NAMALWA (cell line): Measurements from ENCODE around the gene TNS2.
A peak's percentile ranks its signal among the peaks of the same experiment; 100 is the strongest.

Experiments used
- DNase-seq: peaks from one replicate; pipeline ENCODE4 v3.0.0-alpha.2; 2015; ENCODE audit warnings: low spot score

Gene TNS2

DNA sequence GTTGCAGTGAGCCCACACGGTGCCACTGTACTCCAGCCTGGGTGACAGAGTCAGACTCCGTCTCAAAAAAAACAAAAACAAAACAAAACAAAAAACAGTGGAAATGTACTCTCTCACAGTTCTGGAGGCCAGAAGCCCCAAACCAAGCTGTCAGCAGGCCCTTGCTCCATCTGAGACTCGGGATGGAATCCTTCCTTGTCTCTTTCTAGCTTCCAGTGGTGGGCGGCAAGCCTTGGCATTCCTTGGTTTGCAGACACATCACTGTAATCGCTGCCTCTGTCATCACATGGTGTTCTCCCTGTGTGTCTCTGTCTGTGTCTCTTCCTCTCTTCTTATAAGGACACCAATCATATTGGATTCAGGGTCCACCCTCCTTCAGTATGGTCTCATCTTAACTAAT is 6.4 kb downstream of the TNS2 start:
- DNase-seq = no peak

DNA sequence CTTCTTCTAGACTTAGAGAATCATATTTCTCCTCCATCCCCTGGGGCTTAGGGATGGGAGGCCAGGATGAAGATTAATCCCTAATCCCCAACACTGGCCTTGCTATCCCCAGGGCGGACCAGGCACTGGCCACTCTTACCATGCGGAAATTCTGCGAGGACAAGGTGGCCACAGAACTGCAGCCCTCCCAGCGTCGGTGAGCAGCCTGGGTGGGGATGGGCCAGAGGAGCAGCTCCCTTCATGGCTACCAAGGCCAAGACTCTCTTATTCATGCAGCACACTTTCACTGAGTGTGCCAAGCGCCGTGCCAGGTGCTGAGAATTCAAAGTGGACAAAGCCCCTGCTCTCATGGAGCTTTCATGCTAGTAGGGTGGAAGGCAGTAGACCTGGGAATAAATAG is 7.0 kb downstream of the TNS2 start:
- no peak for DNase-seq

DNA sequence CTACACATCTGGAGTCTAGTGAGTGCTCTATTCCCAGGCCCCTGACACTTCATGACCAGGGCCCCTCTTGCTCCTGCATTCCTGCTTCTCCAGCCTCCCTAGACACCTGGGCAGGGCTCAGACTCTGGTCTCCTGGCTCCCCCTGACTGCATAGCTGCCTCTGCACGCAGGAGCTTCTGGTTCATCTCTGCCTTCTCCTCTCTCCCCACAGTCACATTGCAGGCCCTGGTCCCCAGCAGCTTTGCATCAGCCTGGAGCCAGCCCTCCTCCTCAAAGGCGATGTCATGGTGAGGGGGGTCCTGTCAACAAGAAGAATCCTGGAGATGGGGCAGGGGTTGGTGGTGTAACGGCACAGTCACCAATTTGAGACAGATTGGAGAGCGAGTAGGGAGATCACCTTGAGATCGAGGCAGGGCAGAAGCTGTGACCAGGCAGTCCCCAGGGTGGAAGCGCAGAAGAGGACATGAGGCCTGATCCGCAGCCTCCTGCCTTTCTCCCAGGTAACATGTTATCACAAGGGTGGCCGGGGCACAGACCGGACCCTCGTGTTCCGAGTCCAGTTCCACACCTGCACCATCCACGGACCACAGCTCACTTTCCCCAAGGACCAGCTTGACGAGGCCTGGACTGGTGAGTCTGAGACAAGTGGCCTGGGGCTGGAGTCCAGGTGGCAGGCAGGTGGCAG is 8.1 kb downstream of the TNS2 start:
- DNase-seq = no peak

DNA sequence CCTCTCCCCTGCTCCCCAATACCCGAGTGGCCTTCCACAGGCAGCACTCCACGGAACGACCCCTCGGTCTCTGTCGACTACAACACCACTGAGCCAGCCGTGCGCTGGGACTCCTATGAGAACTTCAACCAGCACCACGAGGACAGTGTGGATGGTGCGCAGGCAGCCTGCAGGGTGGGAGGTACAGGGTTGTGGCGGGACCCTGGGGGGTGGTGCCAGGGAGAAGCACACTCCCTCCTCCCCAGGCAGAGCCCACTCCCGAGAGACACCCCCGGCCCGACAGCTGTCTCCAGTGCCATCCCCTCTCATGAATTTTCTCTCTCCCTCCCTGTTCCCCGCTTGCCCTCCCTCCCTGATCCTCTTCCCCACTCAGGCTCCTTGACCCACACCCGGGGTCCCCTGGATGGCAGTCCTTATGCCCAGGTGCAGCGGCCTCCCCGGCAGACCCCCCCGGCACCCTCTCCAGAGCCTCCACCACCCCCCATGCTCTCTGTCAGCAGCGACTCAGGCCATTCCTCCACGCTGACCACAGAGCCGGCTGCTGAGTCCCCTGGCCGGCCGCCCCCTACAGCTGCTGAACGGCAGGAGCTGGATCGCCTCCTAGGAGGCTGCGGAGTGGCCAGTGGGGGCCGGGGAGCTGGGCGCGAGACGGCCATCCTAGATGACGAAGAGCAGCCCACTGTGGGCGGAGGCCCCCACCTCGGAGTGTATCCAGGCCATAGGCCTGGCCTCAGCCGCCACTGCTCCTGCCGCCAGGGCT is 9.0 kb downstream of the TNS2 start:
- no peak for DNase-seq

DNA sequence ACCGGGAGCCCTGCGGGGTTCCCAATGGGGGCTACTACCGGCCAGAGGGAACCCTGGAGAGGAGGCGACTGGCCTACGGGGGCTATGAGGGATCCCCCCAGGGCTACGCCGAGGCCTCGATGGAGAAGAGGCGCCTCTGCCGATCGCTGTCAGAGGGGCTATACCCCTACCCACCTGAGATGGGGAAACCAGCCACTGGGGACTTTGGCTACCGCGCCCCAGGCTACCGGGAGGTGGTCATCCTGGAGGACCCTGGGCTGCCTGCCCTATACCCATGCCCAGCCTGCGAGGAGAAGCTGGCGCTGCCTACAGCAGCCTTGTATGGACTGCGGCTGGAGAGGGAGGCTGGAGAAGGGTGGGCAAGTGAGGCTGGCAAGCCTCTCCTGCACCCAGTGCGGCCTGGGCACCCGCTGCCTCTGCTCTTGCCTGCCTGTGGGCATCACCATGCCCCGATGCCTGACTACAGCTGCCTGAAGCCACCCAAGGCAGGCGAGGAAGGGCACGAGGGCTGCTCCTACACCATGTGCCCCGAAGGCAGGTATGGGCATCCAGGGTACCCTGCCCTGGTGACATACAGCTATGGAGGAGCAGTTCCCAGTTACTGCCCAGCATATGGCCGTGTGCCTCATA is 9.7 kb downstream of the TNS2 start:
- DNase-seq = no peak

DNA sequence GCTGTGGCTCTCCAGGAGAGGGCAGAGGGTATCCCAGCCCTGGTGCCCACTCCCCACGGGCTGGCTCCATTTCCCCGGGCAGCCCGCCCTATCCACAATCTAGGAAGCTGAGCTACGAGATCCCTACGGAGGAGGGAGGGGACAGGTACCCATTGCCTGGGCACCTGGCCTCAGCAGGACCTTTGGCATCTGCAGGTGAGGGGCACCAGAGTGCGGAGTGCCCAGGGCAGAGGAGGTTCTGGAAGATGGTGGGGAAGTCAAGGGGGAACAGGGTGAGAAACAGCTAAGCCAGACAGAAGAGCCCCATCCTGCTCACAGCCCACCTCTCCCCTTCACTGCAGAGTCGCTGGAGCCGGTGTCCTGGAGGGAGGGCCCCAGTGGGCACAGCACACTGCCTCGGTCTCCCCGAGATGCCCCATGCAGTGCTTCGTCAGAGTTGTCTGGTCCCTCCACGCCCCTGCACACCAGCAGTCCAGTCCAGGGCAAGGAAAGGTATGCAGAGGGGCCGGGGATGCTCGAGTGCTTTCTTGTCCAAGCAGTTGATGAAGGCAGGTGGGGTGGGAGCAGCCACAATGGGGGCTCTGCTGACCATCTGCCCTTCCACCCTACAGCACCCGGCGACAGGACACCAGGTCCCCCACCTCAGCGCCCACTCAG is 10.3 kb downstream of the TNS2 start:
- no peak for DNase-seq

DNA sequence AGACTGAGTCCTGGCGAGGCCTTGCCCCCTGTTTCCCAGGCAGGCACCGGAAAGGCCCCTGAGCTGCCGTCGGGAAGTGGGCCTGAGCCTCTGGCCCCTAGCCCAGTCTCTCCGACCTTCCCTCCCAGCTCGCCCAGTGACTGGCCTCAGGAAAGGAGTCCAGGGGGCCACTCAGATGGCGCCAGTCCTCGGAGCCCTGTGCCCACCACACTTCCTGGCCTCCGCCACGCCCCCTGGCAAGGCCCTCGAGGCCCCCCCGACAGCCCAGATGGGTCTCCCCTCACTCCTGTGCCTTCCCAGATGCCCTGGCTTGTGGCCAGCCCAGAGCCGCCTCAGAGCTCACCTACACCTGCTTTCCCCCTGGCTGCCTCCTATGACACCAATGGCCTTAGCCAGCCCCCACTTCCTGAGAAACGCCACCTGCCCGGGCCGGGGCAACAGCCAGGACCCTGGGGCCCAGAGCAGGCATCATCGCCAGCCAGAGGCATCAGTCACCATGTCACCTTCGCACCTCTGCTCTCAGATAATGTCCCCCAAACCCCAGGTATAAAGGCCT is 10.9 kb downstream of the TNS2 start:
- DNase-seq = no peak

DNA sequence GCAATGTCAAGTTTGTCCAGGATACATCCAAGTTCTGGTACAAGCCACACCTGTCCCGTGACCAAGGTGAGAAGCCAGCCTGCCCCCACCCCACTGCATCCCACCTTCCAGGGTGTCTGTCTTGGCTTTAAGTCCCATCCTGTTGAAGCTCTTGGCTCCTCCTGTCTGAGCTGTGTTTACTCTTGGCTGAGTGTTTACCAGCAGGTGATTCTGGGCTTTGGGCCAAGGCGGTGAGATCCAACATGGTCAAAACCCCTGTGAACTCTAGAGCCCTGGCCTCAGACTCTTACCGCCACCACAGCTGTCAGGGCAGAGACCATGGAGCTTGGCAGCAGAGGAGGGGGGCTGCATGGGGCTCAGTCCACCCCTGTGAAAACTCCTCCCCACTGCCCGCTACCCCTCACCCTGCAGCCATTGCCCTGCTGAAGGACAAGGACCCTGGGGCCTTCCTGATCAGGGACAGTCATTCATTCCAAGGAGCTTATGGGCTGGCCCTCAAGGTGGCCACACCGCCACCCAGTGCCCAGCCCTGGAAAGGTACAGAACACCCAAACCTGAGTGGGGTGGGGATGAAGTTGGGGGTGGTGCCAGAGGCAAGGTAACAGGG is 11.6 kb downstream of the TNS2 start:
- peak; percentile 44 for DNase-seq

DNA sequence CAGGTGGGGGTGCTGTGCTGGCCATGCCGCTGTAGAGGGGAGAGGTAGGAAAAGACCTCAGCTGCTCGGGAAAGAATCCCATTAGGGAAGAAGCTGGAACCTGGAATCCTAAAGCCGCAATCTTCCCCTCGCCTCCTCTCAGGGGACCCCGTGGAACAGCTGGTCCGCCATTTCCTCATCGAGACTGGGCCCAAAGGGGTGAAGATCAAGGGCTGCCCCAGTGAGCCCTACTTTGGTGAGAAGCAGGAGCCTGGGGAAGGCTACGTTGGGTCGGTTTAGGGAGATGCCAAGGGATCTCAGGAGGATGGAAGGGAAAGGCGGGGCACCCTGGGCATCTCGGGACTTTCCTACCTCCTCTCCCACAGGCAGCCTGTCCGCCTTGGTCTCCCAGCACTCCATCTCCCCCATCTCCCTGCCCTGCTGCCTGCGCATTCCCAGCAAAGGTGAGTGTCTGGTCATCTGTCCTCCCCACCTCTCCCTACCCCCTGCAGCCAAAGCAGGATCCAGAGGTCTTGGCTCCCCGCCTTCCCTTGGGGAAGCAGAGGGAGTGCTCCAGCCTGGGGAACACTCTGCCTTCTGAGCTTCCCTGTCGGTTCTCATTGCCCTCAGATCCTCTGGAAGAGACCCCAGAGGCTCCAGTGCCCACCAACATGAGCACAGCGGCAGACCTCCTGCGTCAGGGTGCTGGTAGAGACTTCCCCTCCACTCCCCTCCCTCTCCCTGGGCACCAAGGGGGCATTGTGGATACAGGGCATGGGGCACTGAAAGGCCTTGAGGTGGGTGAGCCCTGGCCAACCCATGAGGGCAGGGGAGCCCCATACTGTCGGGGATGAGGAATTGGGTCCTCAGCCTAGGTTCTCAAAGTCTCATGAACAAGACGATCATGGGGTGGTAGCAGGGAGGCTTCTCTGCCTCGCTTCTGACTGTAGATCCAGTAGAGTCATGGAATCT is 12.4 kb downstream of the TNS2 start:
- no peak for DNase-seq

DNA sequence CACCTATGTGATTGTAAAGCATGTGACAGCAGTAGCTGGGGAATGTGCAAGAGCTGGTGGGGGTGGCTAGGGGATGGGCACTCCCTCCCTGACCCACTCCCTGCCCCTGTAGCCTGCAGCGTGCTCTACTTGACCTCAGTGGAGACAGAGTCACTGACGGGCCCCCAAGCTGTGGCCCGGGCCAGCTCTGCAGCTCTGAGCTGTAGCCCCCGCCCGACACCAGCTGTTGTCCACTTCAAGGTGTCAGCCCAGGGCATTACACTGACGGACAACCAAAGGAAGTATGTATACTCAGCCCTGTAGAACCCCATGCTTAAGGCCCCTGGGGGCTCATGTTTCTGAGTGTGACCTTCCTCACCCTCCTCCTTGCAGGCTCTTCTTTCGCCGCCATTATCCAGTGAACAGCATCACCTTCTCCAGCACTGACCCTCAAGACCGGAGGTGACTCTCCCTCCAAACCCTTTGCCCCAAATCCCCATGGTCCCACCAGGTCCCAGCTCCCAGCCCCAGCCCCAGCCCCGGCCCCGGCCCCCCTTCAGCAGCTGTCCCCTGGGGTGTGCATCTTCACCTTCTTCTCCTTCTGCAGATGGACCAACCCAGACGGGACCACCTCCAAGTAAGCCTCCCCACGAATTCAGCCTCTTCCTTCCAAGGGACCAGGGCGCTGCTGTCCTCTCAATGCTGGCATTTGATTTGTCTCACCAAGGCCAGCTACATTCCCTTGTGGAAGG is 13.3 kb downstream of the TNS2 start:
- DNase-seq = no peak

DNA sequence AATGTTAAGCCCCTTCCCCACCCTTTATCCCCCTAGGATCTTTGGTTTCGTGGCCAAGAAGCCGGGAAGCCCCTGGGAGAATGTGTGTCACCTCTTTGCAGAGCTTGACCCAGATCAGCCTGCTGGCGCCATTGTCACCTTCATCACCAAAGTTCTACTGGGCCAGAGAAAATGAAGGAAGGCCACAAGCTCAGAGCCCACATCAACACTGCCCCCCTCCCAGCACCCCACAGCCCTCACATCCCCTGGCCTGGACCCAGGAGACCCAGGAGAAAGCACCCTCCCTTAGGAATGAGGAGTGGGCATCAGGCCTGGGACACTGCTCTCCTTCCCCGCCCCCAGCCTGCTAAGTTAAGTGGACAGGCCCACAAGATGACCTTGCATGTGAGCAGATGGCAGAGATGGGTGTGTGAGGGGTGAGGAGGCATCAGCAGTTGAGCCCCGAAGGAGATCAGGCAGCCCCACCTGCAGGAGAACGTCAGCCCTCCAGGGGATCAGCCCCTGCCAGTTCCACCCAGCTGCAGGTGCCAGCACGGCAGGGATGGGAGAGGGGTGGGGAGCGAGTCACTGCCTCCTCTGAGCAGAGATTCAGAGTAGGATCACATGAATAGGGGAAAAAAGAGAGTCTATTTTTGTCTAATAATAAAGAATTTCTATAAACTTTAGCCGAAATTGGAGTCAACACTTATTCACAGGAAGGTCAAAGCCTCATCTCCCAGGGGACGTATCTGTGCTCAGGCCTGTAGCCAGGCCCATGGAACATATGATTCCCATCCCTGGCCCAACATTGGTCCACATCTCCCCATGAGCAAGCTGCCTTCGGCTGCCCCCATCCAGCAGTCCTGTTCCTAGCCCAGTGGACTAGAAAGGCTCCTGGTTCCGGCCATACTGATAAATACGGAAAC is 14.1 kb downstream of the TNS2 start:
- DNase-seq = peak; percentile 54

DNA sequence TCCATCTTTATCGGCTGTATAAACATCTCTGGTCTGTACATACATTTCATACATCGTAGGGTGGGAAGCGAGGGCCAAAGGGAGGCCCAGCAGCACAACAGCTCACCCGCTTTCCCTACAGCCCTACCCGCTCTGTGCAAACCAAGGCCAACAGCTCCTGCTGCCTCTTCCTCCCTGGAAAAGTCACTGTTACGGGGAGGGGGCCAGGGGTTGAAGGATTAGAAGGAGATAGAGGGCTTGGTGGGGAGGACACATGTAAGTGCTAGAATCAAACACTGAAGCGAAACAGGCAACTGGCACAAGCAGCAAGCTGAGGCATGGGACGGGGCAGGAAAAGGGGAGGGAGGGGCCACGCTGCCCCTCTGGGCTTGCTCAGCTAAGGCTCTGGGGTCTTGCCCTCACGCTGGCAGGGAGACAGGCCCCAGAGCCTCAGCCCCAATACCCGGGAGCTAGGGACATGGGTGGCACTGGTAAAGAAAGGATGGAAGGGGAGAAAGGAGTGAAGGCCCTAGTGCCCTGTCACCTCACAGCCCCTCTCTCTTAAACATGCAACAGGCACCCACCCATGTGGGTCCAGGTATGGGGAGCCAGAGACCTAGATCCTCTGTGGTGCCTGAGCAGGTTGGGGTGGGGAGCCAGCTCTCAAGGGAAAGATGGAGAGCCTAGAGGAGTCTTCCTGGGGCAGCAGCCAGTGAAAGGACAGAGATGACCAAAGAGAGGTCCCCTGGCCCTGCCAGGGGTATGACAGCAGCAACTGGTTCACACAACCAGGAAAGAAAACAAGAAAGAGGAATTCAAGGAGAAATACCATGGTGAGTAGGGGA is 15.0 kb downstream of the TNS2 start:
- no peak for DNase-seq

DNA sequence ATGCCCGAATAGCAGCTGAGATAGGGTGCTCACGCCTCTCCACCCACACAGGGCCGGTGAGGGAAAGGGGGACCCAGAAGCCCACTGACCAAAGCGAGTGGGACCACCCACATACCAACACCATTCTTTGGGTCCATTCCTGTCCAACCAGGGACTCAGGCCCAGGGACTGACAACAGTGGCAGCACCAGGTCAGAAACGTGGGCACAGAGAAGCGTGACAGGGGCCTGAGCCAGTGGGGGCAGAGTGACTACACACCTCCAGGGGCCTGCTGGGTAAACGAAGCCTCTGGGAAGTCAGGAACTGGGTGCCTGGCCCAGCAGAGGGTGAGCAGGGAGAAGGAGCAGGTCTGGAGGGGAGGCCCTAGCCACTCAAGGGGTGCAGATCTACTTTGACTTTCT is 15.6 kb downstream of the TNS2 start:
- no peak for DNase-seq

DNA sequence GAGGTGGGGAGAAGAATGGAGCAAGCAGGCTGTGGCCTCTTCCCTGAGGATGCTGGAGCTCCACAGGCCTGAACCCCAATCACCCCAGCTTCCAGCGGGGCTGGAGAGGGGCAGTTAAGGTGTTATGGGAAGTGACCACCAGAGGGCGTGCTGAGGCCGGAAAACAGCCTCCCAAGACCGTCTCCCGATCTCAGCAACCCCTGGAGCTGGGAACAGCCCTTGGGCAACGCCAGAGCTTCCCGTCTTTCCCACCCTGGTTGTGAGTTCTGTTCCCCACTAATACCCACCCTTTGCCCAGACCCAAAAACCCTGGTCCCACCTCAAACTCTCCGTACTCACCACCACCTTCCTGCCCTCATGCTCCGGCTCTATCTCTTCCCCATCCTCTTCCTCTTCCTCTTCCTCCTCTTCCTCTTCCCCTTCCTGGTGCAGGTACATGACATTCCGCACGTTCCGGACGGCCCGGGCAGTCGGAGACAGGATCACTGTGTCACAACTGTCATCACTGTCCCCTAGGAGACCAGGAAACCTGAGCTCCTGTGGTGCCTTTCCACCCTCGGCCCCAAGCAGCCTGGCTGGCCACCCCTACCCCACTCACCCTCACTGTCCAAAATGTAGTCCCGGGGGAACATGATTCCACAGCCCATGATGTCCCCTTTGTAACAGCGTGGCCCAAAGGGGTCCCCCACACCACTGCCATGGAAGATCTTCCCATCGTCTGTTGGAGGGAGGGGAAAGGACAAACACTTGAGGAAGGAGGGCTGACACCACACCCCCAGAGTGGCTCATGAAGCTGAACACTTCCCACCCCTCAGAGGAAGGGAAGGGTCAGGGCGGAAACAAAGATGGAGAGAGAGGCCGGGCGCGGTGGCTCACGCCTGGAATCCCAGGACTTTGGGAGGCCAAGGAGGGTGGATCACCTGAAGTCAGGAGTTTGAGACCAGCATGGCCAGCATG is 16.4 kb downstream of the TNS2 start:
- DNase-seq = peak; percentile 67

DNA sequence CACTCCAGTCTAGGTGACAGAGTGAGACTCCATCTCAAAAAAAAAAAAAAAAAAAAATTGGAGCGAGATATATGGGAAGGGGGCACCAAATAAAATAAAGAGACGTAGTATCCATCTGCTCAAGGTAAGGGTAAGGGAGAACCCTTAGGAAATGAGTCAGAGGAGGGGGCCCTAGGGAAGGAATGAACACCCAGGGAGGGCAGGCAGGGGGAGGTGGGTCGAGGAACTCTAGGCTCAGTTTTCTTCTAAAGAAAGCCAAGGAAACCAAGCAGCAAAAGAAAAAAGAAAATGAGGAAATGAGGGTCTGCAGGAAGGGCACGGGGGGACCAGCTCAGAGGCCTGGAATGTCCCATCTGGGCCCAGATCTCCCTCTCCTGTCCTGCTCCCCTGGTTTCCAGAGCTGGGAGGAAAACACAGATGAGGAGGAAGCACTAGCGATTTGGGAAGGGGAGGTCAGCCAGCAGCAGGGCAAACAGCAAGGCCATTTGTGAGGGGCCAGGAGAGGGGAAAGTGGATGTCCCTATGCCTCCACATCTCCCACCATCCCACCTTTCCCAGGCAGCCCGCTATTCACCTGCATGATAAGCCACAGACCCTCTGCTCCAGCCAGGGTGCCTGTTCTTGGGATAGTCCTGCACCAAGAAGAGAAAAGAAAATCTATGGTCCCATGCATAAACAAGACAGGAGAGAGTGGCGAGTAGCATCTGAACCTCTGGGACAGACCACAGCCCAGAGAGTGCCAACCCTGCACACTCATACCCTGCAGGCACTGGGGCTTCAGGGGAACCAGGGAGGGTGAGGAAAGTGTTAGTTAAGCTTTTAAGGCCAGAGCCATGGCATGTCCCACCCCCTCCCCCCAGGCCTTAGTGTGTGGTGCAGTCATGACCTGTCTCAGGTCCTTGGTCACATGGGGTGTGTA is 17.5 kb downstream of the TNS2 start:
- DNase-seq = no peak
